Panc1 (cell line): ENCODE measurements around the gene XRCC4. TPM values are rescaled to one million over a fixed set of nuclear protein-coding genes. Genes with fewer than 3 reads are reported as not detected.

Experiments used
- ATAC-seq: fragments of 200-7000 bp; cut with Tn5 transposase; 2 replicates; pipeline ENCODE4 v1.9.1; 2020; ENCODE audit warnings: mild to moderate bottlenecking, moderate library complexity
- BruUV-seq: library from RNA; stranded (reverse); fragments of 400-500 nt; replicated peaks from 2 replicates; lab custom pipeline; 2021; lab: Mats Ljungman, UMichigan
- CTCF ChIA-PET: fragments of 300-600 bp; sonication (Branson Sonifier 250); formaldehyde crosslinking; loops from one replicate; lab custom pipeline; 2022; ENCODE audit warnings: antibody characterized with exemption; lab: Charles Lee
- POLR2A ChIA-PET: fragments of 300-600 bp; sonication (Branson Sonifier 250); formaldehyde crosslinking; loops from one replicate; lab custom pipeline; 2022; ENCODE audit warnings: antibody characterized with exemption; lab: Charles Lee
- DNase-seq: peaks from one replicate; pipeline ENCODE4 v3.0.0-alpha.2; 2010; ENCODE audit warnings: low read depth, low spot score
- H3K27ac ChIP-seq: 2 replicates; pipeline ENCODE4 v1.5.1; 2011; ENCODE audit warnings: mild to moderate bottlenecking, low read length, inconsistent platforms
- H3K27me3 ChIP-seq: fragments of 200-500 bp; sonication (Bioruptor generic); 2 replicates; pipeline ENCODE4 v1.6.0; 2014; ENCODE audit warnings: low read length, inconsistent platforms; ENCODE audit not compliant: control insufficient read depth, insufficient read depth
- H3K36me3 ChIP-seq: fragments of 200-500 bp; sonication (Bioruptor generic); 2 replicates; pipeline ENCODE4 v1.5.1; 2014; ENCODE audit warnings: inconsistent platforms, mild to moderate bottlenecking, low read length, moderate library complexity; ENCODE audit not compliant: control insufficient read depth, insufficient read depth
- H3K4me1 ChIP-seq: 2 replicates; pipeline ENCODE4 v1.5.1; 2011; ENCODE audit warnings: inconsistent platforms, mild to moderate bottlenecking, low read length, moderate library complexity; ENCODE audit not compliant: control insufficient read depth, insufficient read depth
- H3K4me3 ChIP-seq, 2 experiments: 2 replicates each; pipeline ENCODE4 v1.5.1; 2011 to 2012; ENCODE audit warnings: low read depth in 2 of 2, low read length in 2 of 2, mild to moderate bottlenecking in 2 of 2, inconsistent platforms in 1 of 2, moderate library complexity in 1 of 2
- H3K9me3 ChIP-seq: fragments of 200-500 bp; sonication (Bioruptor generic); 2 replicates; pipeline ENCODE4 v1.5.1; 2014; ENCODE audit warnings: low read depth, mild to moderate bottlenecking, inconsistent platforms, low read length, moderate library complexity; ENCODE audit not compliant: control insufficient read depth, insufficient read depth
- CTCF ChIP-seq: fragments of 450-650 bp; IDR thresholded peaks from 2 replicates; pipeline ENCODE4 v1.5.1; 2017; ENCODE audit warnings: mild to moderate bottlenecking
- POLR2AphosphoS5 ChIP-seq: IDR thresholded peaks from 2 replicates; pipeline ENCODE4 v1.6.1; 2012; ENCODE audit warnings: mild to moderate bottlenecking, low read depth, low read length, moderate library complexity
- REST ChIP-seq, 2 experiments: IDR thresholded peaks; 2 replicates each; pipeline ENCODE4 v1.6.1; 2011 to 2012; ENCODE audit warnings: low read depth in 2 of 2, control low read depth in 1 of 2, low read length in 1 of 2, mild to moderate bottlenecking in 1 of 2, moderate library complexity in 1 of 2; ENCODE audit not compliant: insufficient read depth in 1 of 2
- SIN3A ChIP-seq: IDR thresholded peaks from 2 replicates; pipeline ENCODE4 v1.6.1; 2012; ENCODE audit warnings: low read depth, mild to moderate bottlenecking, low read length, moderate library complexity, borderline replicate concordance; ENCODE audit not compliant: insufficient read depth
- TCF7L2 ChIP-seq: IDR thresholded peaks from 2 replicates; pipeline ENCODE4 v1.6.1; 2011; ENCODE audit warnings: mild to moderate bottlenecking, low read depth, low read length, inconsistent platforms
- in situ Hi-C: cut with HindIII; loops from 2 replicates; pipeline ENCODE4 v1.10.0; 2016; ENCODE audit warnings: low sequenced_read_pairs, low pct_unique_long_range_greater_than_20kb
- intact Hi-C: fragments of 100-400 bp; cut with micrococcal nuclease; formaldehyde crosslinking; loops from one replicate; pipeline ENCODE4 v1.10.0; 2022; ENCODE audit not compliant: unreplicated experiment
- total RNA-seq: library from RNA; stranded (reverse); gene quantifications from one replicate; pipeline ENCODE4 v1.2.1, GENCODE V29; 2021; ENCODE audit not compliant: unreplicated experiment

XRCC4 gene
- total RNA-seq, 1 experiment from 2014 or later = 12.5 TPM

GRCh38 chr5:83055166-83055565 is 22.2 kb upstream of the XRCC4 start:
- Histone ChIP-seq H3K36me3 (peaks cover 17% of the 10 kb centered on the region), H3K27ac (no peak overlapping the region), H3K27me3 (no peaks in the 10 kb centered on the region), H3K4me1 (no peaks in the 10 kb centered on the region), H3K4me3 (no peak overlapping the region), H3K9me3 (no peaks in the 10 kb centered on the region)
- in situ Hi-C loops (no loop called here), intact Hi-C loops (loop anchor here (10.0 kb wide), 1 partner anchor 420 kb away; the partner anchor contains the start of gene VCAN)
- no TSS peak for BruUV-seq
- ChIA-PET POLR2A (no interaction called here), CTCF (no interaction called here)
- TF ChIP-seq CTCF (no peak), SIN3A (no peak), POLR2AphosphoS5 (no peak), TCF7L2 (no peak), REST (IDR thresholded peaks at IDR 0.05; ENCODE audit: insufficient read depth in 1 of 2, low read depth in 2 of 2, low read length in 1 of 2) (no peak)
- ATAC-seq (no peak), DNase-seq (no peak)

GRCh38 chr5:83058726-83059125 is 18.6 kb upstream of the XRCC4 start:
- Histone ChIP-seq H3K4me1 (no peaks in the 10 kb centered on the region), H3K27ac (no peak overlapping the region), H3K4me3 (no peak overlapping the region), H3K27me3 (no peaks in the 10 kb centered on the region), H3K9me3 (no peaks in the 10 kb centered on the region), H3K36me3 (peaks cover 28% of the 10 kb centered on the region)
- no peak for TF ChIP-seq SIN3A
- in situ Hi-C loops (no loop called here), intact Hi-C loops (loop anchor here (10.0 kb wide), 1 partner anchor 416 kb away; the partner anchor contains the start of gene VCAN)
- ATAC-seq = no peak
- no peak for DNase-seq
- POLR2A ChIA-PET = no interaction called here
- no TSS peak for BruUV-seq
- CTCF ChIA-PET = interaction anchor here (0.7 kb wide), 1 partner anchor 8 kb away, joined by 4 read pairs; no protein-coding TSS in a partner anchor

- peaks cover 32% of the 10 kb centered on the region for H3K36me3 ChIP-seq
- no peak overlapping the region for H3K27ac ChIP-seq
- no peak for ATAC-seq
- no peak overlapping the region for H3K4me3 ChIP-seq
- BruUV-seq = no TSS peak
- H3K4me1 ChIP-seq = no peaks in the 10 kb centered on the region
- DNase-seq = no peak
- H3K9me3 ChIP-seq = no peaks in the 10 kb centered on the region
- H3K27me3 ChIP-seq = no peaks in the 10 kb centered on the region
- intact Hi-C loops = loop anchor here (10.0 kb wide), 1 partner anchor 415 kb away; the partner anchor contains the start of gene VCAN
- ChIA-PET POLR2A (no interaction called here), CTCF (interaction anchor here (0.7 kb wide), 1 partner anchor 9 kb away, joined by 4 read pairs; no protein-coding TSS in a partner anchor)
- in situ Hi-C loops = no loop called here
- TF ChIP-seq SIN3A (no peak), TCF7L2 (no peak), CTCF (no peak), POLR2AphosphoS5 (no peak), REST (IDR thresholded peaks at IDR 0.05; ENCODE audit: insufficient read depth in 1 of 2, low read depth in 2 of 2, low read length in 1 of 2) (no peak)
These were observed 18.0 kb upstream of the XRCC4 start for GRCh38 chr5:83059341-83059740.
